Stimulated activated CD4-positive, alpha-beta T cell treated with anti-CD3 and anti-CD28 coated beads, Interleukin-2, amount 100 ng/mL, for 48 hours (primary cell): ENCODE data around the gene TSPAN18.
"Not testable (repeated sequence)": the region's sequence is repeated elsewhere in the genome, so short reads cannot be mapped to it uniquely, and the experiment has no call there.

ENCODE experiments used
- DNase-seq, 2 donors: peaks; one replicate each; pipeline ENCODE4 v3.0.0-alpha.2; 2020

The TSPAN18 gene

DNA sequence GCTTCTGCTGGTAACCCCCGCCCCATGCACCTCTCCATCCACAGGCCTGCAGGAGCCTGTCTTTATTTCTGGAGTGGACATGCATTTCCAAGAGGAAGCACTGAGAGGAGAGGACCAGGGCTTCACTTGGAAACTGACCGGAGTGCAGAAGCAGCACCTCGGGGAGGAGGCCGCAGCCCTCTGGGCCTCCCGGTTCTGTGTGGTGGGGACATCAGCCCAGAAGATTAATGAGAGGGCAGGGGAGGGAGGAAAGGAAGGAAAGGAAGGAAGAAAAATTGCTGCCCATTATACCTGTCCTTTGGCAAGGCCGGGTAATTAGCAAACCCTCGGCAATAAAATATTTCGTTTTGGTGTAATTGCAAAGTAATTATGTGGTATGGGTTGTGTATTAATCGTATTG lies 126.9 kb downstream of the TSPAN18 start:
- no peak for DNase-seq

DNA sequence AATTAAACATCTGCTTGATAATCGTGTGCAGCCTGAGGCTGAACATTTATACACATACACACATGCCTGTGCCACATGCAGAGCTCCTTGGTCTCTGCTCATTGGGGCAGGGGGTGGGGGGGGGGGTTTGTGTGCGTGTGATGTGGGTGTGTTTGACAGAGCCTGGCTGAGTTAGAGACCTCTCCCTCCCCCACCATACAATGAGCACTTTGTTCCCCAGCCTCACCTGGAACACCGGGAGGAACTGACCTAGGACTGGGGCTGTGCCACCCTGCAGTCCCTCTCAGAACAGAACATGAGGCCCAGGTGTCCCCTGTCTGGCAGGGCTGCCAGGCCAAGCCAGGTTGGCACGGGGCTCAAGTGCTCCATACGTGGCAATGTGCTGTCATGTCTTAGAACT lies 127.3 kb downstream of the TSPAN18 start:
- no peak for DNase-seq

DNA sequence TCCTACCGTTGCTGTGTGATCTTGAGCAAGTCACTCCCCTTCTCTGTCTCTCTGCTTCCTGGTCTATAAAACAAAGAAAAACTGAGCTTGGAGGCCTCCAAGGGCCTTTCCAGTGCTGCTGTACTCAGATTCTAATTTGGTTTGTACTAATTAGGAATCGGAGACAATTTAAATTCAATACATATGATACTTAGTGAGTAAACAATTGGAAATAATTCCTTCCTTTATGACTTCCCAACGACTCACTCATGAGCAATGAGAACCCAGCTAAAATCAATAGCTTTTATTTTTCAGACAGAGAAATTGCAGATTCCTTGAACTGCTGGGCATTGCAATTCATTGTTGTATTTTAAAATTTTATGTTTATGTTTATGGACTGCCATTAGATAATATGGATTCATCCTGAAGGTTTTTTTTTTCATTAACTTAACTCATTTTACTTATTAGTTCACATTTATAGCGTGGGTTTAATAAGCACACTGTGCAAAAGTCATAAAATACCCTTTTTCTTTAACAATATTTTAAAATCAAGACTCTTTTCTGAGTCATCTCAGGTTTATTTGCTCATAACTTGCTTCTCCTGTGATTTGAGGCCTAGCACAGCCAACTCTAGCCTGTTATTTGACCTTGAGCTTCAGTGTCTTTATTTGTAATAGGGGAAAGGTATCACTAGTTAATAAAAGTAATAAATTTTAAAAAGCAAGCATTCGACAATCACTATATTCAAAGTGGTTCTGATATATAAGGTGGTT lies 128.2 kb downstream of the TSPAN18 start:
- no peak for DNase-seq

DNA sequence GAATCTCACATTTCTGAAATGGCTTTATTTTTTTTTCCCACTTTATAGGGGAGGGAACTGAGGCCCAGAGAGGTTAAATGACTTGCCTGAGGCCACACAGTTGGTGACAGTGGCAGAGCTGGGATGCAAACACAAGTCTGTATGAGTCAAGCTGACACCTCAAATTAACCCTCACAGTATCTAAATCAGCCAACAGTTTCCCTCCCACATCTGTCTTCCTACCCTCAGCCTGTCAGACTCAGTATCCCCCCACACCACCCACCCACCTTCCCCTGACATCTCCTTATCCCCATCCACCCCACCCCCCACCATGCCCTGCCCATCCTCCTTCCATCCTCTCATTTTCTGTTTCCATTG lies 128.7 kb downstream of the TSPAN18 start:
- peak; percentile 18 to 21 for DNase-seq

DNA sequence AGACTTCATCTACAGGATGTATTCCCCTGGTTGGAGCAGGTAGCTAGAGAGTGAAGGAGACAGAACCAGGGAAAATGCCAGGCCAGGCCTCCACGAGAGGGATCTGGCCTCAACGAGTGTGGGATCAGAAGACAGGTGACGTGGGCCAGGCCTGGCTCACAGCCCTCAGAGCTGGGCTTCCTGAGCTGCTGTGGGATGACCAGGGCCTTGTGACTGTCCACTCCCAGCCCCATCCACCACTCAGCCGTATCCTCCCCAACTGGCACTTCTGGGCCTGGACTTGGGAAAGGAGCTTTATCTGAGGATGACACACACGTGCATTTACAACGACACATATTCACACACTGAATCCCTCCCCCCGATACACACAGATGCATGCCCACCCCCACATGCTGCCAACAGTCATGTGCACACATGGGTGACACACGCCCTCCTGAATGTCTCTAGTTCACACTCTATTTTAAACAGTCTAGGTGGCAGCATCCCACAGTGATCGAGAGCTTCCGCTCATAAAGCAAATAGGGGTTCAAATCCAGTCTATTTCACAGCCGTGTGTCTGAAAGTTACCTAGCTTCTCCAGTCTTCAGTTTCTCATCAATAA lies 130.8 kb downstream of the TSPAN18 start:
- no peak for DNase-seq

DNA sequence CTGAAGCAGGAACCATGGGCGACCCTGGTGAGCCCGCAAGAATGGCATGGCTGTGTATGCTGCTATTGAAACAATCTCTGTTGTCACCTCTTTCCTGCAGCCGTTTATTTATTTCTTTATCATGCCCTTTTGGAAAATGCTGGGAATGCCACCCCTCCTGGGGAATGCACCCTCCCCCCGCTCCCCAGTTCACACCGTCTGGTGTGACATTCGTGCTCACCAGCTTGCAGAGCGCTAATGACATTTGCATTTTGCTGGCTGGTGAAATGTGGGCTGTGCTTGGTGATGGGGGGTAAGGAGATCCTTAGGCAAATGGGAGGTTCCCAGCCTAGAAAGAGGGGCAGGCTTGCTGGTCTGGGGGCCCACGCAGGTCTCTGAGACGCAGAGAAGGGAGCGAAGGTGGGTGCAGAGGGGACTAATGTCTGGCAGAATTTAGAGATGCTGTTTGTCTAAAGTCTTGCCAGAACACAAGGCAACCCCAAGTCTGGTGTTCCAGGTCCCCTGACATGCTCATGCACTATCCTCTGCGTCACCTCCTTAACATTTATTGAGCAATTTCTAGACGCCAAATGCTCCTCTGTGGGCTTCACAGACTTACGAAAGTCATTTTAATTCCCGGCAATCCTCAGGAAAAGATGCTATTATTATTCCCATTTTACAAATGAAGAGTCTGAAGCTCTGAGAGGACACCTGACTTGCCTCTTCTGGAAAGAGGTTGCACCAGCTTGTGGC lies 132.2 kb downstream of the TSPAN18 start:
- no peak for DNase-seq

DNA sequence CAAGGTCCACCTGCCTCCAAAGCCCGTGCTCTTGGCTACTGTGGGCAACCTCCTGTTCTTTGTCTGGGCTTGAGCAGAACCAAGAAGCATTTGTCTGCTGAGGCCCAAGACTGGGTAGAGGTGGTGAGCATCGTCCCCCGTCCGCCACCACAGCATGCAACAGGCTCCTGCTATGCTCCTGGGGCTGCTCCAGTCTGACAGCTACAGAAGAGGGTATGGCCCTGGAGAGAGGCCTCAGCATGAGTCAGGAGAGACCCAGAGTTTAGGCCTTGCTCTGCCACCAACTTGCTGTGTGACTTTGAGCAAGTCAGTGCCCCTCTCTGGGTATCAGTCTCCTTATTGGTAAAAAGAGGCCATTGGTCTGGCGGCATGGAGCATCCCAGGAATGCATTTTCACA lies 132.8 kb downstream of the TSPAN18 start:
- DNase-seq, result no peak

DNA sequence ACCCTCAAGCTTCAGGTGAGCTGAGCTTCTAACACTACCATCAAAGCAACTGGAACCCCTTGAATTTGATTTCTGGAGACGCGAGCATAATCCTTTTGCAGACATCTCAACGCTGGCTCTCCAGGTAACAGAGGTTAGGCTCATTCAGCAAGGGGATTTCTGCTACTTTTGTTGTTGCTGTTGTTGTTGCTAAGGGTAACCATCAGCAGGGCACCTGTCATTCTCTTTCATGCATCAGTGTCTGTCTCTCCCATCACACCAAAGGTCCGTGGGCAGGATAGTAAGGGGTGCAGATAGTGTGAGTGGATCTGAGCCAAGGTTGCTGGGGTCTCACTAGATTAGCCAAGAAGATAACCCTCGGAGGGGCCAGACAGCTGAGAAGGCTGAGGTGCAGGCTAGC lies 133.6 kb downstream of the TSPAN18 start:
- no peak for DNase-seq

DNA sequence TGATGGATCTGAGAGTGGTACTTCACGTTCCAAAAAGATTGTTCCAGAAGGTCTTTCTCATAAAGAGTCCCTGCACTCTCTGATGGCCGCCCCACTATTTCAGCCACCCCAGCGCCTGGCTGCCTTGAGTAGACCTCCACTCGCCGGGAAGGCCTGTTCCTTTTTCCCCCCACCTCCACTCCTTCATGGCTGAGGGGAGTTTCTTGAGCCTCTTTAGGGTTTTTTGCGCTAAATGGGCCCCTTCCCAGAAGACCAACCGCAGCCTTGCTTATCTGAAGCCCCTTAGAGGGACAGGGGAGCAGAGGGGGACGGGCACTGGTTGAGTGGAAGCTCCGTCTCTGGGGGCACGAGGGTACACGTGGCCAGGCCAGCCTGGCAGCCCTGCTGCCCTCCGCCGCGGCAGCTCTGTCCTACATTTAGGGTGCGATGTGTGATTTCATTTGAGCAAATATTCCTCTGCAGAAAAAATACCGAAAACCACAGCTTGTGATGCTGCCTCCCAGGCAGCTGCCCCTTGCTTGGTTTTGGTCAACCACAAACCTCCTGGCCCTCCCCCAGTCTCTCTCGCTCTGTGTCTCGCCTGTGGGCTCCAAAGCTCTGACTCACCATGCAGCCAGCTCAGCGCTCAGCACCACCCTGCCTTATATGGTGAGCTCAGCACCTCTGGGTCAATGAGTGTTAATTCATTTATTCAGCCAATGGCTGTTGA lies 135.2 kb downstream of the TSPAN18 start:
- peak; percentile 72 to 75 for DNase-seq

DNA sequence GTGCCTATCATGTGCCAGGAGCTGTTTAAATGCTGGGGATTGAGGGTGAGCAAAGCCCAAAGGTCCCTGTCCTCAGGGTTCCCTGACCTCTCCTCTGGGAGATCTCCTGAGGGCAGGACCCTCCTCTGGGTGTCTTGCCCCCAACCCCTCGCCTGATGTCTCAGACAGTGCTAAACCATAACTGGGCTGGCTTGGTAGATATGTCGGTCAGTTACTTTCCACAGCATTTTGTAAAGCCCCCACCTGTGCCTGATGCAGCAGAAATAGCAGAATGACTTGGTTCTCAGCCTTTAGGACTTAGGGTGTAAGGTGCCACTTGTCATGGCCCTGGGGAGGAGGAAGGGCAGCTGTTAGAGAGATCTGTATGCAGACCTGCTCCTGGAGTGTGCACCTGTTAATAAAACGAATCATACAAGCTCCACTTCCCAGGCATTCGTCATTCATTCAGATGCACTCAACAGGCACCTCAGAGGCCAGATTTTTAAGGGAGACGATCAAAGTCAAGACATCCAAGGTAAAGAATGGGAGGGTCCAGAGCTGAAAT lies 135.9 kb downstream of the TSPAN18 start:
- DNase-seq, result no peak

DNA sequence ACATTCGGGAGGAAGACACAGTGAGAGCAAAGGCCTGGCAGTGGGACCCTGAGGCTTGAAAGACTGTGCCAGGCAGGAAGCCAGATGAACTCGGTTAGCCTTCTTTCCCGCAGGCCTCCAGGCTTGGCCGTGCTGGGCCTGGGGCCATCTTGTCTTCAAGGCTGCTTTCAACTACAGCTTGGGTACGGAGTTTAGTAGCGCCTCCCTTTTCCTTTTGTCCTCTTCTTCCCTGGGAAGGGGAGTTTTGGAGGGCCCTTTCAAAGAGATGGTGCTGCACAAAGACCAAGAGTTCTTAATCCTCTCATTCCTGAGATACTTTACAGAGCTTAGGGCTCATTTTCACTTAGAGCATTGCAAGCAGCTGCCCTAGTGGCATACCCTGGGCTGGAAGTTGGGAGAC lies 136.5 kb downstream of the TSPAN18 start:
- no peak for DNase-seq

DNA sequence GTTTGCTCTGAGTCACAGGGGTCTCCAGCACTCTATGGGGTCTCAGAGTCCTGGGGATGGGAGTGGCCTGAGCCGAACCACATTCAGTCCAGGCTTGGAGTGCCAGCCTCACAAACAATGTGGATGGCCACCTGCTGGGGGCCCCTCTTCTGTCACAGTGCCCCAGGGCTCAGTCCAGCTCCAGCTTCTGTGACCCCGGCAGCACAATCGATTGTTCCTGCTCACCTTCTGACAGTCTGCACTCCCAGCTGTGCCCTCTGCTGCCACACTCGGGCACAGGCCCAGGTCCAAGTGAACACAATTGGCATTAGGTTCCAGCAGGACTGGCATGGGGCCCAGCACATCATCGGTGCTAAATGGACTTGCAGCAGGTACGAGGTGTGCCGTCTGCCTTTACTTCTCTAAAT lies 139.1 kb downstream of the TSPAN18 start:
- no peak for DNase-seq

DNA sequence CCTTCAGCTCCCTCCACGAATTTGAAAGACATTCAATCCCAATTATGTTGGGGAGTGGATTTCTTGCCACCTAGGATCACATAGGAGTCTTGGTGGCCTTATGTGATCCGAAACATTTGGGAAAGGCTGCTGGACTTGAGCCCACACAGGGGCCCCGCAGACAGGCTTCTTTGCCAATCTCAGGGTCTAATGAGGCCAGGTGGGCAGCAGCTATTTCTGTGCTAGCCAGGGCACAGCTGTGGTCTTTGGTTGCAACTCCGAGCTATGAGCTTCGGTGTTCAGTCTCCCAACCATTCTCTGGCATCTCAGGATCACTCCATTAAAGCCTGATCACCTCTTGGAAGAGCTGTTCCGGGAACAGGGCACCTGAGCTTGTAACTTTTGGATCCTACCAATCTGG lies 139.5 kb downstream of the TSPAN18 start:
- no peak for DNase-seq

DNA sequence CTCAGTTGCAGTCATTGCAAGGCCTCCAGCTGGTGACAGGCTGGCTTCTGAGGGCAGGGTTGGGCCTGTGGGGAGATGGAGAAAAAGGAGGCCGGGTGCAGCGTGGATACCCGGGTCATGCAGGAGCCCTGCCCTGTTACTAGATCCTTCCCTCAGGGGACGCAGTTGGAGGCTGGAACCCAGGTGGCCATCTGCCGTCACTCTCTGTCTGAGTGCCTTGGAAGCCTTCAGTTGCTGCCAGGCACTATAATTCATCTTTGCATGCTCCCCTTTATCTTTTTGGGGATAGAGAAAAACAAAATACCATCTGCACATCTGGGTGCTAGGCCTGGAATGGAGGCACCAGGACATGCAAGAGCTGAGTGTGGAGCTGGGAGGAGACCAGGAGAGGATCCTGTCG lies 141.3 kb downstream of the TSPAN18 start:
- no peak for DNase-seq

DNA sequence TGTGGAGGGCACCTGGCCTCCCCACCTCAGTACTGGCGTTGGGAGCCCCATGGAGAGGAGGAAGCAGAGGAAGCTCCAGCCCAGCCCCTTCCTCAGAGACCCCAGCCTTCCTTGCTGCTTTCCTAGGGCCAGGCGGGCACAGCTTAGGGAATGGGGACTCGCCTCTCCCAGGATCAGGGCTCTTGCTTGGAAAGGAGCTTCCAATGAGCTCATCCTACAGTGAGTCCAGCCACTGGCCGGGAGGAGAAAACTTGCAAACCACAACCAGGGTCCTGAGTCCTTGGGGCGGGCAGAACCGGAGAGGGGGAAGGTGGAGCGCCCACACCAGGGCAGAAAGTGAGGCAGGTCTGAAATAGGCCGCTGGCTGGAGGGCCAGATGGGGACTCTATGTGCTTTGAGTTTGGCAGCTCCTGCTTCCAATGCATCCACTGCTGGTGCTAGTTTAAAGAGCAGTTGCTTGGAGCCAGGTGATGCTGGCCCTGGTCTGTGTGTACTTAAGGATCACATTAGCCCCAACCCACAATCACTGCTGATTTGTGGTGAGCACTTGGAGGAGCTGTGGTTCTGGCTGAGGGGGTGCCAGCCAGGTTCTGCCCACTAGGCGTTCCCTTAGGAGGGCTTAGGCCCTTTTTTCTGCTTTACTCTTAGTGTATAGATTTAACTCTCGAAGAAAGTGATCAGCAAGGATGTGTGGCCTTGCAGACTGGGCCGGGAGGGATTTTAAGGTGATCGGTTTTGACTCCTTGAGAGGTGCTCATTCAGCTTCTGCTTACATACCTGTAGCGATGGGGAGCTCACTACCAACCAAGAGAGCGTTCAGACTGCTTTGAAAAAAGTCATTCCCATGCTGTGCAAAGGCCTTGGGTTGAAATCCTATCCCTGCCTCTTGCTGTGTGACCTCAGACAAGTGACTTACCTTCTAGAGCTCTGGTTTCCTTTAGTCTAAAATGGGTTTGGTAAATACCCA lies 142.0 kb downstream of the TSPAN18 start:
- DNase-seq, result no peak

DNA sequence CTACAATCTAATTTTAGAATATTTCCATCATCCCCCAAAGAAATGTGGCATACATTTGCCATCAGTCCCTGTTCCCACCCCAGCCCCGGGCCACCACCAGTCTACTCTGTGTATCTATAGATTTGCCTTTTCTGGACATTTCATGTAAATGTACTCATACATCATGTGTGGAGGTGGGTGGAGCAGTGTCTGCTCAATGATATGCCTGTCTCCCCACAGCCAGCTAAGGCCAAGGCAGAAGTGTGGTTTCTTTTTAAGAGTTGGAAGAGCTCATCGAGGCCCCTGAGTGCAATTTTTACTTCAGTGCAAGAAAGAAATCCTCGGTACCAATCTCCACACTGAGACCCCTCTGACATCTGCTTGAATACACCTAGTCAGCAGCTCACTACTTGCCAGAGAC lies 143.4 kb downstream of the TSPAN18 start:
- DNase-seq, result no peak

DNA sequence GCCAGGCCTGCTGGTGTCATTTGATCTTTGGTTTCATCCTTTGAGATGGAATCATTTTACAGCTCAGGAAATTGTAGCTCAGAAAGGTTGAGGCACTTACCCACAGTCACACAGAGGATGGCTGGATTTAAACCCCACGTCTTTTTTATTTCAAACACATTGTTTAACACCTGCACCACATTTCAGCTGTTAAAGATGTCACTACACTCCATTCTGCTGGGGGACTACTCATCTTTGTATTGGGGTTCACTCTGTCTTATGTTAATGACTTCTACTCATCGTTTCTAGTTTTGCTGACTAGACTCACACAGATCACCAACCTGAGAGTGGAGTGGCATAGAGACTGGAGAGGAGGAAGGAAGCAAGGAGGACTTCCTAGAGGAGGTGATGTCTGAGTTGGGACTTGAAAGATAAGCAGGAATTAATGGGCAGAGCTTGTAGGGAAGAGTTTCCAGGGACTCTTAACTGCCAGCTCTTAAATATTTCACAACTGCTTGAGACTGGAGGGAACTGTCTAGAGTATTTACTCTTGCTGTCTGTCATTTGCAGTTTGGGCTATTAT lies 143.9 kb downstream of the TSPAN18 start:
- no peak for DNase-seq

DNA sequence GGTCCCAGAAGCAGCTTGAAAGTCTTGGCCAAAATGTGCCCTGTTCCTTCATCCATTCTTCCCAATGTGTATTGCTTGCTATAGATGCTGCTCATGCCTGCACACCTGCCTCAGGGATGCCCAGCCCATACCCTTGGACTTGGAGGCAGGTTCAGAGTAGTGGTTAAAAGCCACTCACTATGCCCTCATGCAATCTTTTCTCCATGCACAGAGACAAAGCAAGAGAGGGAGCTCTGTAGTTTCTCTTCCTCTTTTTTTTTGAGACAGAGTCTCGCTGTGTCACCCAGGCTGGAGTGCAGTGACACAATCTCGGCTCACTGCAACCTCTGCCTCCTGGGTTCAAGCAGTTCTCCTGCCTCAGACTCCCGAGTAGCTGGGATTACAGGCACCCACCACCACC lies 144.9 kb downstream of the TSPAN18 start:
- not testable (repeated sequence) for DNase-seq

DNA sequence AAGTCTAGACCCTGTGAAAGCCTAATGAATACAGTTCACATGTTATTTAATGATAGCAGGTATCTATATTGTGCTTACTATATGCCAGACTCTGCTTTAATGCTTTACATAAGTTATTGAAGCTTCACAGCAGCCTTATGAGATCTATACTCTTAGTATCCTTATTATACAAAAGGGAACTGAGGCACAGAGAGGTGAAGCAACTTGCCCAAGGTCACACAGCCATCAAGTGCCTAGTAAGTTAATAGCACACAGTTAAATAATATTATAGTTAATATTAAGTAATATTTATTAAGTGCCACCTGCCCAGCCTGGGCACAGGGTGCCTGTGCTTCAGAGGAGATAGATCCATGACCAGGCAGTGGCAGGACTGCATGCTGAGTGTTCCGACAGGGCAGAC lies 145.8 kb downstream of the TSPAN18 start:
- DNase-seq, result no peak

DNA sequence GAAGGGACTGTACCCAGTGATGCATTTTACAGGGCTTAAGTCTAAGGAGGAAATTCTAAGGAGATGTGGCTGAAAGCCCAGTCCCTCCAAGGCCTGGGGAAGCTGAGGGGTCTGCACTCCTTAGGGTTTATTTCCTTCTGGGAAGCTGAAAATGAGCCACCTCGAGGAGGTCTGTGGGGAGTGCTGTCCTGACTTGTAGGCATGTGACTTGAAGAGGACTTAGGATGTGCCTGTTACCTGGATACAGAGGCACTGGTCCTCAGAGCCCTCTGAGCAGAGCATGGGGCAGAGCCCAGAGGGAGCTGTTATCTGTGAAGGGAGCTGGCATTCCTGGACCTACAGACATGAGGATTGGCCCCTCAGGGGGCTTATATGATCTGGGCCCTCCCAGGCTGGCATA lies 146.8 kb downstream of the TSPAN18 start:
- DNase-seq, result no peak

DNA sequence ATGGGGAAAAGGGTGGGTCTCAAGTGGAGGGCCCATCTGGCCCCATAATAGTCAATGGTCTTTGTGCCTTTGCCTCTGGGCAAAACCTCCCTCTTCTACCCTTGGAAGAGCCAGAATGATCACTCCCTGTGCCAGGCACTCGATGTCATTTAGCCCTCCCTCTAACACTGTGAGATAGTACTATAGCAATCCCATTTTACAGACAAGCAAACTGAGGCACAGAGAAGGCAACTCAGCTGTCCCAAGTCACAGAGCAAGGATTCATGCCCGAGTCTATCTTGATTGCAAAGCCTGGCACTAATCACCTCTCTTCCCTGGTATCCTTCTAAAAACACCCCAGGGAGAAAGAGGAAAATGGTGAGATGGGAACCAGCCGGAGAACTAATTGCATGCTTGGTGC lies 147.5 kb downstream of the TSPAN18 start:
- no peak for DNase-seq

DNA sequence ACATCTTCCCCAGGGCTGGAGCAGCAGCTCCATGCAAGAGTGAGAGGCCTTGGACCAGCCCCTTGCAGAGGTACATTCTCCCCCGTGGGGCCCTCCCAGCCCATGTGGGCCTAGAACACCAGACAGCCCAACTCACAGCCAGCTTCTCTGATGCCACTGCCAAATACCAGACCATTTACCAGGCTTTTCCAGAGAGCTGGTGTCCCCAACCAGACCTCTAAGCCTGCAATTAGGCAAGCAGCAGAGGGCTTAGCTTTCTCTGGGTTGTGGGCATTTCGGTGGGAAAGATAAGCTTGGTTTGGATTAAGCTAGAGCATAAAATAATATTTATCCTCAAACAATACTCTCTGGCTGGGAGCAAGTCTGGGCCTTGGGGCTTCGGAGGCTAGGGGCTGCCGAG lies 148.3 kb downstream of the TSPAN18 start:
- DNase-seq, result no peak
